Neural cell (in vitro differentiated cells): ENCODE measurements around the gene MTHFD2. TPM values are rescaled to one million over a fixed set of nuclear protein-coding genes. Genes with fewer than 3 reads are reported as not detected.

Experiments used
- H2AFZ ChIP-seq: fragments of 200-600, 300-800 bp; sonication (generic), shearing (Covaris generic); 2 replicates; pipeline ENCODE4 v1.6.0; 2014; ENCODE audit warnings: low read depth, mild to moderate bottlenecking, antibody characterized with exemption, low read length, moderate library complexity
- H3F3A ChIP-seq: fragments of 200-600 bp; shearing (Covaris generic); 2 replicates; pipeline ENCODE4 v1.6.1; 2016; ENCODE audit warnings: mild to moderate bottlenecking, moderate library complexity, mixed read lengths, antibody characterized with exemption, low read length; ENCODE audit not compliant: insufficient read depth, poor library complexity, severe bottlenecking
- H3K27ac ChIP-seq: fragments of 200-600, 300-800 bp; sonication (generic), shearing (Covaris generic); 2 replicates; pipeline ENCODE4 v1.5.1; 2014; ENCODE audit warnings: mild to moderate bottlenecking, low read length, moderate library complexity
- H3K27me3 ChIP-seq: fragments of 300-800, 200-600 bp; sonication (generic), shearing (Covaris generic); 2 replicates; pipeline ENCODE4 v1.6.0; 2014; ENCODE audit warnings: mild to moderate bottlenecking, low read depth, low read length, moderate library complexity; ENCODE audit not compliant: insufficient read depth
- H3K36me3 ChIP-seq: fragments of 300-800, 200-600 bp; sonication (generic), shearing (Covaris generic); 2 replicates; pipeline ENCODE4 v1.5.1; 2014; ENCODE audit warnings: mild to moderate bottlenecking, antibody characterized with exemption, low read length, moderate library complexity; ENCODE audit not compliant: insufficient read depth
- H3K4me2 ChIP-seq: fragments of 300-800, 200-600 bp; sonication (generic), shearing (Covaris generic); 2 replicates; pipeline ENCODE4 v1.6.0; 2014; ENCODE audit warnings: mild to moderate bottlenecking, low read length
- H3K4me3 ChIP-seq: fragments of 300-800, 200-600 bp; sonication (generic), shearing (Covaris generic); 2 replicates; pipeline ENCODE4 v1.5.1; 2014; ENCODE audit warnings: mild to moderate bottlenecking, low read length, moderate library complexity
- H3K79me2 ChIP-seq: fragments of 200-600 bp; shearing (Covaris generic); replicated peaks from 2 replicates; pipeline ENCODE4 v1.6.0; 2014; ENCODE audit warnings: mild to moderate bottlenecking, low read length, moderate library complexity; ENCODE audit not compliant: insufficient read depth
- H3K9ac ChIP-seq: fragments of 300-800, 200-600 bp; sonication (generic), shearing (Covaris generic); 2 replicates; pipeline ENCODE4 v1.6.1; 2016; ENCODE audit warnings: mild to moderate bottlenecking, low read length, mixed read lengths
- H3K9me2 ChIP-seq: fragments of 200-600 bp; shearing (Covaris generic); 2 replicates; pipeline ENCODE4 v1.6.1; 2016; ENCODE audit warnings: mild to moderate bottlenecking, low read length, mixed read lengths; ENCODE audit not compliant: insufficient read depth
- H3K9me3 ChIP-seq: fragments of 200-600, 300-800 bp; sonication (generic), shearing (Covaris generic); 2 replicates; pipeline ENCODE4 v1.6.1; 2016; ENCODE audit warnings: mild to moderate bottlenecking, mixed run types, low read length, moderate library complexity, mixed read lengths
- H4K20me1 ChIP-seq: fragments of 200-600 bp; shearing (Covaris generic); 2 replicates; pipeline ENCODE4 v1.6.1; 2016; ENCODE audit warnings: mild to moderate bottlenecking, mixed run types; ENCODE audit not compliant: insufficient read depth
- EP300 ChIP-seq: fragments of 450-650 bp; conservative IDR thresholded peaks from 2 replicates; pipeline ENCODE4 v1.6.1; 2014; ENCODE audit warnings: antibody characterized with exemption, mild to moderate bottlenecking, moderate library complexity; ENCODE audit not compliant: poor library complexity, severe bottlenecking
- EZH2 ChIP-seq: fragments of 200-600, 300-800 bp; shearing (Covaris generic), sonication (generic); IDR thresholded peaks from 2 replicates; pipeline ENCODE4 v1.6.1; 2014; ENCODE audit warnings: antibody characterized with exemption, low read length, borderline replicate concordance, mild to moderate bottlenecking; ENCODE audit not compliant: insufficient read depth, poor library complexity, severe bottlenecking
- MXI1 ChIP-seq: fragments of 450-650 bp; conservative IDR thresholded peaks from 2 replicates; pipeline ENCODE4 v1.6.1; 2014; ENCODE audit warnings: antibody characterized with exemption, mild to moderate bottlenecking; ENCODE audit not compliant: poor library complexity, severe bottlenecking
- POLR2AphosphoS5 ChIP-seq: IDR thresholded peaks from 2 replicates; pipeline ENCODE4 v1.6.1; 2012
- RAD21 ChIP-seq: fragments of 450-650 bp; conservative IDR thresholded peaks from 2 replicates; pipeline ENCODE4 v1.6.1; 2014; ENCODE audit warnings: antibody characterized with exemption, mild to moderate bottlenecking, moderate library complexity
- SMC3 ChIP-seq: fragments of 450-650 bp; conservative IDR thresholded peaks from 2 replicates; pipeline ENCODE4 v1.6.1; 2014; ENCODE audit warnings: antibody characterized with exemption, mild to moderate bottlenecking, moderate library complexity; ENCODE audit not compliant: poor library complexity
- TAF1 ChIP-seq: IDR thresholded peaks from 2 replicates; pipeline ENCODE4 v1.6.1; 2012; ENCODE audit warnings: low read depth
- polyA plus RNA-seq: library from polyadenylated mRNA; depleted of rRNA; stranded (reverse); fragments of >200 nt; gene quantifications from 2 replicates; pipeline ENCODE4 v1.2.3, GENCODE V29; 2014
- TF ChIP-seq, protein P1 (sequence below): fragments of 450-650 bp; IDR thresholded peaks from 2 replicates; pipeline ENCODE4 v1.5.1; 2014; ENCODE audit warnings: antibody characterized with exemption, mild to moderate bottlenecking, moderate library complexity; ENCODE audit not compliant: poor library complexity, severe bottlenecking
- TF ChIP-seq, protein P2 (sequence below): IDR thresholded peaks from 2 replicates; pipeline ENCODE4 v1.6.1; 2012; ENCODE audit warnings: borderline replicate concordance

Gene MTHFD2
- polyA plus RNA-seq, 1 donor from 2014 or later, result 26.3 TPM

DNA sequence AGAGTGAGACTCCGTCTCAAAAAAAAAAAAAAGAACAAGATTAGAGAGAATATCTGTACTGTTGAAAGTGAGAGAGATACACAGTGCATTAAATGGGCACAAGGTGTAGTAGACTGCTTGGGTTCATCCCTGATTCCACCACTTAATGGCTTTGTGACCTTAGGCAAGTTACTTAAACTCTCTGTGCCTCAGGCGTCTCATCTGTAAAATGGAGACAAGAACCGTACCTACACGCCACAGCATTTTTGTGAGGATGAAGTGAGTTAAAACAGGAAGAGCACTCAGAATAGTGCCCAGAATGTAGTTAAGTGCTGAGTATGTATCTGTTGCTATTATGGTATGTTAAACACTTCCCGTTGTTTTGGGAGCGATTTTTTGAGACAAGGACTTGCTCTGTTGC lies 64.3 kb downstream of the MTHFD2 start:
- TF ChIP-seq, protein P1, sequence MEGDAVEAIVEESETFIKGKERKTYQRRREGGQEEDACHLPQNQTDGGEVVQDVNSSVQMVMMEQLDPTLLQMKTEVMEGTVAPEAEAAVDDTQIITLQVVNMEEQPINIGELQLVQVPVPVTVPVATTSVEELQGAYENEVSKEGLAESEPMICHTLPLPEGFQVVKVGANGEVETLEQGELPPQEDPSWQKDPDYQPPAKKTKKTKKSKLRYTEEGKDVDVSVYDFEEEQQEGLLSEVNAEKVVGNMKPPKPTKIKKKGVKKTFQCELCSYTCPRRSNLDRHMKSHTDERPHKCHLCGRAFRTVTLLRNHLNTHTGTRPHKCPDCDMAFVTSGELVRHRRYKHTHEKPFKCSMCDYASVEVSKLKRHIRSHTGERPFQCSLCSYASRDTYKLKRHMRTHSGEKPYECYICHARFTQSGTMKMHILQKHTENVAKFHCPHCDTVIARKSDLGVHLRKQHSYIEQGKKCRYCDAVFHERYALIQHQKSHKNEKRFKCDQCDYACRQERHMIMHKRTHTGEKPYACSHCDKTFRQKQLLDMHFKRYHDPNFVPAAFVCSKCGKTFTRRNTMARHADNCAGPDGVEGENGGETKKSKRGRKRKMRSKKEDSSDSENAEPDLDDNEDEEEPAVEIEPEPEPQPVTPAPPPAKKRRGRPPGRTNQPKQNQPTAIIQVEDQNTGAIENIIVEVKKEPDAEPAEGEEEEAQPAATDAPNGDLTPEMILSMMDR, result no peak
- TF ChIP-seq EP300, result no peak
- no peak for TF ChIP-seq EZH2
- TF ChIP-seq, protein P2, sequence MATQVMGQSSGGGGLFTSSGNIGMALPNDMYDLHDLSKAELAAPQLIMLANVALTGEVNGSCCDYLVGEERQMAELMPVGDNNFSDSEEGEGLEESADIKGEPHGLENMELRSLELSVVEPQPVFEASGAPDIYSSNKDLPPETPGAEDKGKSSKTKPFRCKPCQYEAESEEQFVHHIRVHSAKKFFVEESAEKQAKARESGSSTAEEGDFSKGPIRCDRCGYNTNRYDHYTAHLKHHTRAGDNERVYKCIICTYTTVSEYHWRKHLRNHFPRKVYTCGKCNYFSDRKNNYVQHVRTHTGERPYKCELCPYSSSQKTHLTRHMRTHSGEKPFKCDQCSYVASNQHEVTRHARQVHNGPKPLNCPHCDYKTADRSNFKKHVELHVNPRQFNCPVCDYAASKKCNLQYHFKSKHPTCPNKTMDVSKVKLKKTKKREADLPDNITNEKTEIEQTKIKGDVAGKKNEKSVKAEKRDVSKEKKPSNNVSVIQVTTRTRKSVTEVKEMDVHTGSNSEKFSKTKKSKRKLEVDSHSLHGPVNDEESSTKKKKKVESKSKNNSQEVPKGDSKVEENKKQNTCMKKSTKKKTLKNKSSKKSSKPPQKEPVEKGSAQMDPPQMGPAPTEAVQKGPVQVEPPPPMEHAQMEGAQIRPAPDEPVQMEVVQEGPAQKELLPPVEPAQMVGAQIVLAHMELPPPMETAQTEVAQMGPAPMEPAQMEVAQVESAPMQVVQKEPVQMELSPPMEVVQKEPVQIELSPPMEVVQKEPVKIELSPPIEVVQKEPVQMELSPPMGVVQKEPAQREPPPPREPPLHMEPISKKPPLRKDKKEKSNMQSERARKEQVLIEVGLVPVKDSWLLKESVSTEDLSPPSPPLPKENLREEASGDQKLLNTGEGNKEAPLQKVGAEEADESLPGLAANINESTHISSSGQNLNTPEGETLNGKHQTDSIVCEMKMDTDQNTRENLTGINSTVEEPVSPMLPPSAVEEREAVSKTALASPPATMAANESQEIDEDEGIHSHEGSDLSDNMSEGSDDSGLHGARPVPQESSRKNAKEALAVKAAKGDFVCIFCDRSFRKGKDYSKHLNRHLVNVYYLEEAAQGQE, result no peak
- TF ChIP-seq POLR2AphosphoS5, result no peak
- no peak for TF ChIP-seq MXI1
- no peak for TF ChIP-seq SMC3
- no peak for TF ChIP-seq RAD21
- no peak for TF ChIP-seq TAF1
- Histone ChIP-seq H4K20me1 (no peaks in the 10 kb centered on the region), H3K27me3 (no peaks in the 10 kb centered on the region)

DNA sequence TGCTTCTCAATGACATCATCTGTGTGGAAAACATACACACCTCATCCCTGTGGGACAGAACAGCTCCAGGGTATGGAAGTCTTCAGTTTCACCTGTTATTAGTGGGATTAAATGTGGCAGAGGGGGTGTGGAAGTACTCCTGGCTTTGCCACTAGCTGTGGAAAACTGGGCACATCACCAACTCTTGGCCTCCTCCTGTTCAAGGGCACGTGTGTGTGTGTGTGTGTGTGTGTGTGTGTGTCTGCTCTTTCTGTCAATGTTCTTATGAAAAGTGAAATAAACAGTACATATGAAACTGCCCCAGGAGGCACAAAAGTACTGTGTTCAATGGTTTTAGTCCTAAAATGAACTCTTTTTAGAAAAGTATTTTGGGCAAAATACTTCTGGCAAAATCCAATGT lies 65.9 kb downstream of the MTHFD2 start:
- Histone ChIP-seq H3K9me2 (no peaks in the 10 kb centered on the region), H4K20me1 (no peaks in the 10 kb centered on the region), H3K27ac (no peak overlapping the region), H3K9ac (no peak overlapping the region), H2AFZ (no peak overlapping the region), H3K9me3 (no peaks in the 10 kb centered on the region), H3K27me3 (no peaks in the 10 kb centered on the region), H3K4me3 (no peak overlapping the region), H3K36me3 (no peaks in the 10 kb centered on the region), H3K4me2 (no peak overlapping the region), H3F3A (no peaks in the 10 kb centered on the region), H3K79me2 (no peaks in the 10 kb centered on the region)
- TF ChIP-seq, protein P1, result no peak
- TF ChIP-seq MXI1 (no peak), EP300 (no peak), TAF1 (no peak), EZH2 (no peak), SMC3 (no peak), RAD21 (no peak), POLR2AphosphoS5 (no peak)
- TF ChIP-seq, protein P2, result no peak

More for the DNA sequence above, 64.3 kb downstream of the MTHFD2 start:
- Histone ChIP-seq H3K9me2 (no peaks in the 10 kb centered on the region), H2AFZ (no peak overlapping the region), H3F3A (no peaks in the 10 kb centered on the region), H3K9me3 (no peaks in the 10 kb centered on the region), H3K79me2 (no peaks in the 10 kb centered on the region), H3K36me3 (no peaks in the 10 kb centered on the region), H3K27ac (no peak overlapping the region), H3K9ac (no peak overlapping the region), H3K4me2 (no peak overlapping the region), H3K4me3 (no peak overlapping the region)
